Keratinocyte (primary cell): ENCODE data around the gene SCYGR7. TPM values are rescaled to one million over a fixed set of nuclear protein-coding genes. Genes with fewer than 3 reads are reported as not detected.
"Not testable (repeated sequence)": the region's sequence is repeated elsewhere in the genome, so short reads cannot be mapped to it uniquely, and the experiment has no call there.

ENCODE experiments used
- DNase-seq: peaks from one replicate; pipeline ENCODE4 v3.0.0-alpha.2; 2011; ENCODE audit warnings: low read depth, missing footprints, low spot score
- FAIRE-seq: peaks from 2 replicates; lab custom pipeline; 2011; peaks lifted over from hg19 to GRCh38; lab: Jason Lieb, UNC
- H2AFZ ChIP-seq: 2 replicates; pipeline ENCODE4 v1.6.0; 2012; ENCODE audit warnings: low read length, control low read depth, inconsistent platforms; ENCODE audit not compliant: control insufficient read depth
- H3K27ac ChIP-seq: 2 replicates; pipeline ENCODE4 v1.5.1; 2011; ENCODE audit warnings: low read length; ENCODE audit not compliant: control insufficient read depth, insufficient read depth
- H3K27me3 ChIP-seq: 3 replicates; pipeline ENCODE4 v1.6.0; 2011; ENCODE audit warnings: low read length; ENCODE audit not compliant: control insufficient read depth, insufficient read depth; ENCODE audit errors: extremely low read depth
- H3K36me3 ChIP-seq, 2 experiments: 2 replicates in 1 of 2; 3 replicates in 1 of 2; pipeline ENCODE4 v1.5.1; 2011; ENCODE audit warnings: low read length in 2 of 2, mild to moderate bottlenecking in 1 of 2; ENCODE audit not compliant: control insufficient read depth in 2 of 2, insufficient read depth in 2 of 2; ENCODE audit errors: extremely low read depth in 1 of 2
- H3K4me1 ChIP-seq: 3 replicates; pipeline ENCODE4 v1.5.1; 2011; ENCODE audit warnings: low read length; ENCODE audit not compliant: control insufficient read depth, insufficient read depth; ENCODE audit errors: extremely low read depth
- H3K4me2 ChIP-seq: 3 replicates; pipeline ENCODE4 v1.6.0; 2011; ENCODE audit warnings: low read depth, low read length; ENCODE audit not compliant: control insufficient read depth, insufficient read depth; ENCODE audit errors: extremely low read depth
- H3K4me3 ChIP-seq, 3 experiments: fragments of 200-600 bp in 1 of 3; sonication (generic) in 1 of 3; 2 replicates in 2 of 3; 3 replicates in 1 of 3; pipeline ENCODE4 v1.5.1; 2011 to 2016; ENCODE audit warnings: low read length in 3 of 3, mild to moderate bottlenecking in 3 of 3, control low read depth in 2 of 3, inconsistent platforms in 1 of 3, low read depth in 1 of 3, mixed read lengths in 1 of 3, mixed run types in 1 of 3, moderate library complexity in 1 of 3; ENCODE audit not compliant: control insufficient read depth in 2 of 3, insufficient read depth in 2 of 3; ENCODE audit errors: extremely low read depth in 1 of 3
- H3K79me2 ChIP-seq: 2 replicates; pipeline ENCODE4 v1.6.0; 2012; ENCODE audit warnings: low read length; ENCODE audit not compliant: control insufficient read depth, insufficient read depth
- H3K9ac ChIP-seq: 3 replicates; pipeline ENCODE4 v1.6.0; 2011; ENCODE audit warnings: low read length; ENCODE audit not compliant: control insufficient read depth, insufficient read depth; ENCODE audit errors: extremely low read depth
- H3K9me1 ChIP-seq: 3 replicates; pipeline ENCODE4 v1.6.0; 2011; ENCODE audit warnings: low read length; ENCODE audit not compliant: control insufficient read depth, insufficient read depth; ENCODE audit errors: extremely low read depth
- H3K9me3 ChIP-seq: 2 replicates; pipeline ENCODE4 v1.5.1; 2012; ENCODE audit warnings: low read depth, low read length; ENCODE audit not compliant: control insufficient read depth
- H4K20me1 ChIP-seq: 3 replicates; pipeline ENCODE4 v1.6.0; 2011; ENCODE audit warnings: low read length; ENCODE audit not compliant: control insufficient read depth, insufficient read depth; ENCODE audit errors: extremely low read depth
- CTCF ChIP-seq, 3 experiments: IDR thresholded peaks in 1 of 3; conservative IDR thresholded peaks in 1 of 3; optimal IDR thresholded peaks in 1 of 3; 2 replicates in 2 of 3; 3 replicates in 1 of 3; pipeline versions ENCODE3 to v1.5.1; 2011; ENCODE audit warnings: low read length in 3 of 3, mild to moderate bottlenecking in 3 of 3, moderate library complexity in 2 of 3, control low read depth in 1 of 3, inconsistent platforms in 1 of 3; ENCODE audit not compliant: insufficient read depth in 2 of 3; ENCODE audit errors: extremely low read depth in 1 of 3
- EZH2 ChIP-seq: IDR thresholded peaks from one replicate; pipeline ENCODE4 v1.6.1; 2012; ENCODE audit warnings: inconsistent platforms, mild to moderate bottlenecking, low read length, moderate library complexity
- dilution Hi-C: fragments of 300-500 bp; cut with MboI; formaldehyde crosslinking; loops from one replicate; pipeline ENCODE4 v1.7.0; 2020; ENCODE audit warnings: low sequenced_read_pairs; ENCODE audit not compliant: extremely low pct_ligation_motif_present
- polyA plus RNA-seq, 5 experiments: library from polyadenylated mRNA; depleted of rRNA in 3 of 5; stranded (reverse) in 3 of 5; stranded (forward) in 1 of 5; unstranded in 1 of 5; fragments of >200 nt; gene quantifications; 1 replicate in 1 of 5; 2 replicates in 3 of 5; 3 replicates in 1 of 5; pipeline versions ENCODE4 v1.2.1 to v1.2.3, GENCODE V29; 2011 to 2012; ENCODE audit warnings: missing spikeins in 2 of 5, low read depth in 1 of 5, low replicate concordance in 1 of 5

The SCYGR7 gene
- polyA plus RNA-seq, 1 donor (not counting 4 experiments of a cell fraction or from before 2014, with no cell fraction given), result not detected

- H3K4me3 ChIP-seq, result no peak overlapping the region
- H3K9ac ChIP-seq, result no peak overlapping the region
- no peaks in the 10 kb centered on the region for H3K9me3 ChIP-seq
- TF ChIP-seq CTCF (optimal IDR thresholded peaks at IDR 0.05 in 1 of 3, IDR thresholded peaks at IDR 0.05 in 1 of 3, conservative IDR thresholded peaks at IDR 0.05 in 1 of 3; ENCODE audit: extremely low read depth in 1 of 3, insufficient read depth in 2 of 3, low read length in 3 of 3), result no peak
- no peak for TF ChIP-seq EZH2
- H3K4me1 ChIP-seq, result no peaks in the 10 kb centered on the region
- DNase-seq (no peak), FAIRE-seq (no peak)
- no peaks in the 10 kb centered on the region for H3K9me1 ChIP-seq
- H3K27me3 ChIP-seq, result no peaks in the 10 kb centered on the region
- H3K27ac ChIP-seq, result no peak overlapping the region
- H3K36me3 ChIP-seq, result no peaks in the 10 kb centered on the region
- H3K4me2 ChIP-seq, result no peak overlapping the region
- no peaks in the 10 kb centered on the region for H4K20me1 ChIP-seq
- H3K79me2 ChIP-seq, result no peaks in the 10 kb centered on the region
- H2AFZ ChIP-seq, result no peak overlapping the region
- dilution Hi-C loops, result no loop called here
Measured at GRCh38 chr2:227739351-227739750, 11.2 kb downstream of the SCYGR7 start.

GRCh38 chr2:227740705-227741104 lies 12.6 kb downstream of the SCYGR7 start:
- H3K79me2 ChIP-seq, H2AFZ ChIP-seq, H3K4me3 ChIP-seq, H3K27me3 ChIP-seq, DNase-seq, H3K9ac ChIP-seq, H4K20me1 ChIP-seq, H3K9me1 ChIP-seq, FAIRE-seq, H3K4me1 ChIP-seq, H3K36me3 ChIP-seq, H3K4me2 ChIP-seq, H3K27ac ChIP-seq, H3K9me3 ChIP-seq, dilution Hi-C loops: not testable (repeated sequence)
- TF ChIP-seq CTCF (optimal IDR thresholded peaks at IDR 0.05 in 1 of 3, IDR thresholded peaks at IDR 0.05 in 1 of 3, conservative IDR thresholded peaks at IDR 0.05 in 1 of 3; ENCODE audit: extremely low read depth in 1 of 3, insufficient read depth in 2 of 3, low read length in 3 of 3), result peak in 1 of 3 experiments; percentile 10
